ENCODE data around the gene RAPGEF3.

RAPGEF3 gene

GRCh38 chr12:47741340-47741703 is 17.4 kb downstream of the RAPGEF3 start:
- peak; percentile 51 for DNase-seq

GRCh38 chr12:47740606-47741339 is 17.9 kb downstream of the RAPGEF3 start:
- DNase-seq: no peak

- DNase-seq: no peak
Observed at GRCh38 chr12:47739979-47740378, 18.7 kb downstream of the RAPGEF3 start.

GRCh38 chr12:47739297-47739696 is 19.4 kb downstream of the RAPGEF3 start:
- no peak for DNase-seq

- no peak for DNase-seq
Observed at GRCh38 chr12:47737936-47738594, 20.6 kb downstream of the RAPGEF3 start.

- DNase-seq: no peak
Observed at GRCh38 chr12:47736877-47737676, 21.6 kb downstream of the RAPGEF3 start.

- DNase-seq: no peak
Observed at GRCh38 chr12:47736216-47736615, 22.5 kb downstream of the RAPGEF3 start.

- DNase-seq: no peak
Observed at GRCh38 chr12:47735649-47736048, 23.0 kb downstream of the RAPGEF3 start.

GRCh38 chr12:47734725-47735480 is 23.8 kb downstream of the RAPGEF3 start:
- no peak for DNase-seq

- DNase-seq: no peak
Observed at GRCh38 chr12:47733142-47733541, 25.5 kb downstream of the RAPGEF3 start.

GRCh38 chr12:47732504-47732903 is 26.2 kb downstream of the RAPGEF3 start:
- no peak for DNase-seq

GRCh38 chr12:47731723-47732122 is 27.0 kb downstream of the RAPGEF3 start:
- DNase-seq: no peak

- no peak for DNase-seq
Observed at GRCh38 chr12:47730341-47730744, 28.3 kb downstream of the RAPGEF3 start.

- DNase-seq: no peak
Observed at GRCh38 chr12:47729233-47729632, 29.4 kb downstream of the RAPGEF3 start.

- DNase-seq: no peak
Observed at GRCh38 chr12:47725893-47726292, 32.8 kb downstream of the RAPGEF3 start.

- DNase-seq: no peak
Observed at GRCh38 chr12:47725091-47725772, 33.4 kb downstream of the RAPGEF3 start, which contains the start of gene ENDOU. Gene ENDOU (minus strand): TSS chr12:47725490. CDS start chr12:47725413, 77 bp downstream.

- no peak for DNase-seq
Observed at GRCh38 chr12:47722941-47723631, 35.6 kb downstream of the RAPGEF3 start.

- no peak for DNase-seq
Observed at GRCh38 chr12:47722136-47722834, 36.4 kb downstream of the RAPGEF3 start.

- DNase-seq: no peak
Observed at GRCh38 chr12:47721431-47721973, 37.2 kb downstream of the RAPGEF3 start.

- no peak for DNase-seq
Observed at GRCh38 chr12:47718531-47718930, 40.1 kb downstream of the RAPGEF3 start.

Measured in NCI-H1436 (cell line).